ENCODE data around the gene ARHGAP15. TPM values are rescaled to one million over a fixed set of nuclear protein-coding genes. Genes with fewer than 3 reads are reported as not detected.

The ARHGAP15 gene
- polyA plus RNA-seq, 2 of the 4 experiments (the other 2 are of a cell fraction): 0.34 TPM; not detected in 1

- Histone ChIP-seq H3K4me2 (no peak overlapping the region), H3K27ac (no peak overlapping the region), H3K9me3 (no peaks in the 10 kb centered on the region), H3K4me3 (no peak overlapping the region), H3K4me1 (no peaks in the 10 kb centered on the region)
- ATAC-seq (no peak), DNase-seq (ENCODE audit: low read depth in 1 of 2, low spot score in 1 of 2) (no peak), FAIRE-seq (no peak)
- 39% methylated on average over 2 of the region's 2 CpGs for WGBS (ENCODE audit: missing lambda C conversion rate)
- CTCF ChIA-PET: no interaction called here
- POLR2A ChIA-PET: no interaction called here
- TF ChIP-seq USF2 (IDR thresholded peaks at IDR 0.05) (no peak), EHF (CRISPR knock-in tag; IDR thresholded peaks at IDR 0.05) (no peak), RARB (CRISPR knock-in tag; IDR thresholded peaks at IDR 0.05) (no peak), NFE2L2 (conservative IDR thresholded peaks at IDR 0.05; ENCODE audit: low read length) (no peak), RAD21 (conservative IDR thresholded peaks at IDR 0.05 in 1 of 2, IDR thresholded peaks at IDR 0.05 in 1 of 2) (no peak), ZNF302 (CRISPR knock-in tag; IDR thresholded peaks at IDR 0.05) (no peak), KDM5A (IDR thresholded peaks at IDR 0.05) (no peak), RNF2 (IDR thresholded peaks at IDR 0.05; ENCODE audit: borderline replicate concordance, low read depth) (no peak), REST (IDR thresholded peaks at IDR 0.05) (no peak), NR3C1 (IDR thresholded peaks at IDR 0.05) (no peak), FOSL2 (IDR thresholded peaks at IDR 0.05) (no peak), FOSL2 (CRISPR knock-in tag; IDR thresholded peaks at IDR 0.05) (no peak), HOXB5 (CRISPR knock-in tag; IDR thresholded peaks at IDR 0.05) (no peak), ZSCAN20 (CRISPR knock-in tag; IDR thresholded peaks at IDR 0.05) (no peak), SREBF2 (IDR thresholded peaks at IDR 0.05) (no peak), ATOH8 (CRISPR knock-in tag; IDR thresholded peaks at IDR 0.05; ENCODE audit: low read depth) (no peak), BHLHE40 (IDR thresholded peaks at IDR 0.05; ENCODE audit: low read depth, low read length) (no peak)
Observed at GRCh38 chr2:143229952-143230351, 100.7 kb downstream of the ARHGAP15 start.

- Histone ChIP-seq H3K27ac (no peak overlapping the region), H3K4me2 (no peak overlapping the region), H3K9me3 (no peaks in the 10 kb centered on the region), H3K4me1 (no peaks in the 10 kb centered on the region), H3K4me3 (no peak overlapping the region)
- DNase-seq (ENCODE audit: low read depth in 1 of 2, low spot score in 1 of 2) (no peak), ATAC-seq (no peak), FAIRE-seq (no peak)
- POLR2A ChIA-PET: no interaction called here
- TF ChIP-seq BHLHE40 (IDR thresholded peaks at IDR 0.05; ENCODE audit: low read depth, low read length) (no peak), TFCP2L1 (CRISPR knock-in tag; IDR thresholded peaks at IDR 0.05) (no peak), FOSL2 (IDR thresholded peaks at IDR 0.05) (no peak), FOSL2 (CRISPR knock-in tag; IDR thresholded peaks at IDR 0.05) (no peak), E2F6 (IDR thresholded peaks at IDR 0.05; ENCODE audit: borderline replicate concordance, low read depth) (no peak), HOXB13 (CRISPR knock-in tag; IDR thresholded peaks at IDR 0.05; ENCODE audit: low read depth) (no peak), MAX (IDR thresholded peaks at IDR 0.05) (no peak), SREBF2 (IDR thresholded peaks at IDR 0.05) (no peak), PBX3 (IDR thresholded peaks at IDR 0.05) (no peak), PHF8 (IDR thresholded peaks at IDR 0.05; ENCODE audit: borderline replicate concordance, low read depth) (no peak), RCOR1 (IDR thresholded peaks at IDR 0.05; ENCODE audit: low read depth, low read length) (no peak), ZFP36 (IDR thresholded peaks at IDR 0.05; ENCODE audit: borderline replicate concordance, partially characterized antibody) (no peak), MAFK (IDR thresholded peaks at IDR 0.05; ENCODE audit: partially characterized antibody) (no peak), EHF (CRISPR knock-in tag; IDR thresholded peaks at IDR 0.05) (no peak)
- CTCF ChIA-PET: no interaction called here
- 9% methylated on average over 3 of the region's 3 CpGs for WGBS (ENCODE audit: missing lambda C conversion rate)
Observed at GRCh38 chr2:143230506-143231253, 101.5 kb downstream of the ARHGAP15 start.

Data from A549 (cell line).